ENCODE results near the gene CPT1C.

The CPT1C gene

GRCh38 chr19:49761625-49762311 is 70.9 kb downstream of the CPT1C start:
- DNase-seq (ENCODE audit: low spot score), result no peak

GRCh38 chr19:49763230-49763629 is 72.3 kb downstream of the CPT1C start, which contains the start of gene TSKS:
Gene TSKS, minus strand, starts transcription at chr19:49763306. Its CDS starts 59 bp downstream, at chr19:49763247.
- DNase-seq (ENCODE audit: low spot score), result no peak
